ENCODE measurements around the gene MRPL52. TPM values are rescaled to one million over a fixed set of nuclear protein-coding genes. Genes with fewer than 3 reads are reported as not detected.

MRPL52 gene
- total and polyA plus RNA-seq, 10 of the 15 experiments (the other 5 are each of a cell fraction or from before 2014, with no cell fraction given), result 51.7 to 541 (median 142) TPM

GRCh38 chr14:22822571-22823098 is 7.1 kb upstream of the MRPL52 start:
- CTCF ChIA-PET, result interaction anchor here (0.6 to 15.1 kb wide), 43 partner anchors 8 to 364 kb away, joined by 3 to 324 read pairs (median 6); partner anchors contain the start of genes DAD1, LRP10, OXA1L and SLC7A7
- H3K4me2 ChIP-seq (ENCODE audit: control insufficient read depth, insufficient read depth), result peak overlapping the region; percentile 65
- SMC1A ChIA-PET (ENCODE audit: uncharacterized antibody, unreplicated experiment), result interaction anchor here (0.9 to 7.6 kb wide), 33 partner anchors 8 to 346 kb away, joined by 3 to 104 read pairs (median 5); partner anchors contain the start of genes OXA1L and SLC7A7
- TF ChIP-seq RBBP5 (conservative IDR thresholded peaks at IDR 0.05) (no peak), DPF2 (IDR thresholded peaks at IDR 0.05) (no peak; the same call in 1 of the 2 replicates), ETV6 (conservative IDR thresholded peaks at IDR 0.05 in 1 of 2, IDR thresholded peaks at IDR 0.05 in 1 of 2; ENCODE audit: borderline replicate concordance in 1 of 2, low read depth in 1 of 2) (no peak), IRF3 (IDR thresholded peaks at IDR 0.05) (no peak), ZNF687 (IDR thresholded peaks at IDR 0.05) (no peak), JUNB (IDR thresholded peaks at IDR 0.05) (no peak), NBN (IDR thresholded peaks at IDR 0.05) (peak; percentile 54), POLR2AphosphoS5 (IDR thresholded peaks at IDR 0.05; ENCODE audit: low read length) (no peak; the same call in 1 of the 2 replicates), BMI1 (IDR thresholded peaks at IDR 0.05; ENCODE audit: borderline replicate concordance) (no peak), RFX5 (IDR thresholded peaks at IDR 0.05; ENCODE audit: low read depth, low read length) (no peak), ATF3 (IDR thresholded peaks at IDR 0.05; ENCODE audit: borderline replicate concordance, extremely low read depth, low read depth, low read length) (no peak), MTA2 (IDR thresholded peaks at IDR 0.05; ENCODE audit: low read depth) (peak; percentile 35), NR2C2 (IDR thresholded peaks at IDR 0.05; ENCODE audit: borderline replicate concordance, control insufficient read depth, insufficient read length, low read depth) (no peak)
- TF ChIP-seq, protein P1, sequence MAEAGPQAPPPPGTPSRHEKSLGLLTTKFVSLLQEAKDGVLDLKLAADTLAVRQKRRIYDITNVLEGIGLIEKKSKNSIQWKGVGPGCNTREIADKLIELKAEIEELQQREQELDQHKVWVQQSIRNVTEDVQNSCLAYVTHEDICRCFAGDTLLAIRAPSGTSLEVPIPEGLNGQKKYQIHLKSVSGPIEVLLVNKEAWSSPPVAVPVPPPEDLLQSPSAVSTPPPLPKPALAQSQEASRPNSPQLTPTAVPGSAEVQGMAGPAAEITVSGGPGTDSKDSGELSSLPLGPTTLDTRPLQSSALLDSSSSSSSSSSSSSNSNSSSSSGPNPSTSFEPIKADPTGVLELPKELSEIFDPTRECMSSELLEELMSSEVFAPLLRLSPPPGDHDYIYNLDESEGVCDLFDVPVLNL (IDR thresholded peaks at IDR 0.05; ENCODE audit: low read depth, low read length), result no peak

More at GRCh38 chr14:22822571-22823098, 7.1 kb upstream of the MRPL52 start:
- no peaks in the 10 kb centered on the region for H3K79me2 ChIP-seq (ENCODE audit: control insufficient read depth, insufficient read depth, low read length)
- POLR2A ChIA-PET, result interaction anchor here (0.6 to 2.0 kb wide), 11 partner anchors 8 to 32 kb away, joined by 3 to 11 read pairs (median 4); no protein-coding TSS in a partner anchor
- no TSS peak for BruUV-seq (replicated peaks)
- H3K36me3 ChIP-seq (ENCODE audit: control insufficient read depth in 2 of 2, insufficient read depth in 2 of 2, low read length in 1 of 2), result no peaks in the 10 kb centered on the region
- WGBS (ENCODE audit: insufficient coverage, insufficient replicate concordance, low lambda C conversion rate, missing lambda C conversion rate), result 2% methylated on average over 25 of the region's 34 CpGs
- no peaks in the 10 kb centered on the region for H3K9me3 ChIP-seq (replicated peaks; ENCODE audit: control insufficient read depth, insufficient read depth, low read length)
- H3K27ac ChIP-seq (ENCODE audit: control insufficient read depth, insufficient read depth), result peak overlapping the region; percentile 48
- in situ Hi-C loops (cut with MboI) (no loop called here), intact Hi-C loops (cut with micrococcal nuclease; ENCODE audit: unreplicated experiment) (loop anchor here (1.0 kb wide), 3 partner anchors 11 to 78 kb away; no protein-coding TSS in a partner anchor)
- peak overlapping the region; percentile 67 for H2AFZ ChIP-seq (ENCODE audit: control insufficient read depth, low read depth, low read length)
- H3K27me3 ChIP-seq (replicated peaks in 1 of 2; ENCODE audit: control insufficient read depth in 2 of 2, insufficient read depth in 2 of 2, low read length in 1 of 2), result no peaks in the 10 kb centered on the region
- no peaks in the 10 kb centered on the region for H4K20me1 ChIP-seq (ENCODE audit: control insufficient read depth, insufficient read depth)
- peak; percentile 78 for ATAC-seq
- peak overlapping the region; percentile 74 for H3K4me3 ChIP-seq
- peaks cover 34% of the 10 kb centered on the region for H3K4me1 ChIP-seq (ENCODE audit: control insufficient read depth, insufficient read depth, low read length)
- RAD21 ChIA-PET (ENCODE audit: unreplicated experiment), result interaction anchor here (0.7 to 5.3 kb wide), 33 partner anchors 10 to 266 kb away, joined by 3 to 130 read pairs (median 5); partner anchors contain the start of genes OXA1L and PRMT5
- no peak for DNase-seq (ENCODE audit: low read depth, low spot score)
- peak overlapping the region; percentile 64 for H3K9ac ChIP-seq (ENCODE audit: control insufficient read depth, insufficient read depth, low read length)
- FAIRE-seq, result no peak
